HL-60 (cell line): ENCODE measurements around the gene SPRED3.

ENCODE experiments used
- DNase-seq, 2 experiments: peaks; one replicate each; pipeline ENCODE4 v3.0.0-alpha.2; 2010 to 2020; ENCODE audit warnings: low read depth in 1 of 2, low spot score in 1 of 2
- H3K27ac ChIP-seq: fragments of 250-450 bp; sonication (Bioruptor Pico); replicated peaks from 2 replicates; pipeline ENCODE4 v1.5.1; 2020; ENCODE audit warnings: mild to moderate bottlenecking, moderate library complexity
- H3K27me3 ChIP-seq: fragments of 250-450 bp; sonication (Bioruptor Pico); 2 replicates; pipeline ENCODE4 v1.5.1; 2021; ENCODE audit warnings: mild to moderate bottlenecking, moderate library complexity; ENCODE audit not compliant: insufficient read depth, poor library complexity, severe bottlenecking
- H3K4me3 ChIP-seq: replicated peaks from 2 replicates; pipeline ENCODE4 v1.5.1; 2011; ENCODE audit warnings: mild to moderate bottlenecking, control low read depth, low read length; ENCODE audit not compliant: insufficient read depth
- GABPA ChIP-seq: IDR thresholded peaks from 2 replicates; pipeline ENCODE4 v1.6.1; 2012; ENCODE audit warnings: low read depth
- POLR2AphosphoS5 ChIP-seq: IDR thresholded peaks from 2 replicates; pipeline ENCODE4 v1.6.1; 2012; ENCODE audit warnings: low read depth
- SPI1 ChIP-seq: IDR thresholded peaks from 2 replicates; pipeline ENCODE4 v1.6.1; 2012; ENCODE audit warnings: low read depth, mild to moderate bottlenecking, borderline replicate concordance
- TF ChIP-seq, protein P1 (sequence below): IDR thresholded peaks from one replicate; pipeline ENCODE4 v1.5.1; 2011; ENCODE audit warnings: low read length, control low read depth, inconsistent platforms; ENCODE audit not compliant: insufficient read depth
- TF ChIP-seq, protein P2 (sequence below): IDR thresholded peaks from 2 replicates; pipeline ENCODE4 v1.6.1; 2012; ENCODE audit warnings: low read depth; ENCODE audit not compliant: insufficient replicate concordance

The SPRED3 gene

DNA sequence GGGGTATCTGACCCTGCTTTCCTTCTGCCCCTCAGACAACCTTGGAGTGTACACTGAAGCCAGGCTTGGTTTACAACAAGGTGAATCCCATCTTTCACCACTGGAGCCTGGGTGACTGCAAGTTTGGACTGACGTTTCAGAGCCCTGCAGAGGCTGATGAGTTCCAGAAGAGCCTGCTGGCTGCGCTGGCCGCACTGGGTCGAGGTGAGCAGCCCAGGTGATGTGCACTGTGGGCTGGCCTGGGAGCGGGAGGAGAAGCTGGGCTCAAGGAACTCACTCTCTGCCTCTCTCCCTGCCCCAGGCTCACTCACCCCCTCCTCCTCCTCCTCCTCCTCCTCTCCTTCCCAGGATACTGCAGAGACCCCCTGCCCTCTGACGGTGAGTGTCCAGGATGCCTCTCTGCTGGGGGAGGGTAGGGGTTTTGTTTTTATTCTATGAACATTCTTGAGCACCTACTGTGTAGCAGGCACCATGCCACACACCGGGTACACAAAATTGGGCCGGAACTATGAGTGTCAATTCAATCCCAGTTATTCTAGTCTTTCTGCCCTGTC lies 3.5 kb downstream of the SPRED3 start:
- Histone ChIP-seq H3K4me3 (no peak overlapping the region), H3K27me3 (peaks cover 35% of the 10 kb centered on the region), H3K27ac (no peak overlapping the region)
- TF ChIP-seq SPI1 (no peak), POLR2AphosphoS5 (no peak), GABPA (no peak)
- TF ChIP-seq, protein P1, sequence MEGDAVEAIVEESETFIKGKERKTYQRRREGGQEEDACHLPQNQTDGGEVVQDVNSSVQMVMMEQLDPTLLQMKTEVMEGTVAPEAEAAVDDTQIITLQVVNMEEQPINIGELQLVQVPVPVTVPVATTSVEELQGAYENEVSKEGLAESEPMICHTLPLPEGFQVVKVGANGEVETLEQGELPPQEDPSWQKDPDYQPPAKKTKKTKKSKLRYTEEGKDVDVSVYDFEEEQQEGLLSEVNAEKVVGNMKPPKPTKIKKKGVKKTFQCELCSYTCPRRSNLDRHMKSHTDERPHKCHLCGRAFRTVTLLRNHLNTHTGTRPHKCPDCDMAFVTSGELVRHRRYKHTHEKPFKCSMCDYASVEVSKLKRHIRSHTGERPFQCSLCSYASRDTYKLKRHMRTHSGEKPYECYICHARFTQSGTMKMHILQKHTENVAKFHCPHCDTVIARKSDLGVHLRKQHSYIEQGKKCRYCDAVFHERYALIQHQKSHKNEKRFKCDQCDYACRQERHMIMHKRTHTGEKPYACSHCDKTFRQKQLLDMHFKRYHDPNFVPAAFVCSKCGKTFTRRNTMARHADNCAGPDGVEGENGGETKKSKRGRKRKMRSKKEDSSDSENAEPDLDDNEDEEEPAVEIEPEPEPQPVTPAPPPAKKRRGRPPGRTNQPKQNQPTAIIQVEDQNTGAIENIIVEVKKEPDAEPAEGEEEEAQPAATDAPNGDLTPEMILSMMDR, result no peak
- TF ChIP-seq, protein P2, sequence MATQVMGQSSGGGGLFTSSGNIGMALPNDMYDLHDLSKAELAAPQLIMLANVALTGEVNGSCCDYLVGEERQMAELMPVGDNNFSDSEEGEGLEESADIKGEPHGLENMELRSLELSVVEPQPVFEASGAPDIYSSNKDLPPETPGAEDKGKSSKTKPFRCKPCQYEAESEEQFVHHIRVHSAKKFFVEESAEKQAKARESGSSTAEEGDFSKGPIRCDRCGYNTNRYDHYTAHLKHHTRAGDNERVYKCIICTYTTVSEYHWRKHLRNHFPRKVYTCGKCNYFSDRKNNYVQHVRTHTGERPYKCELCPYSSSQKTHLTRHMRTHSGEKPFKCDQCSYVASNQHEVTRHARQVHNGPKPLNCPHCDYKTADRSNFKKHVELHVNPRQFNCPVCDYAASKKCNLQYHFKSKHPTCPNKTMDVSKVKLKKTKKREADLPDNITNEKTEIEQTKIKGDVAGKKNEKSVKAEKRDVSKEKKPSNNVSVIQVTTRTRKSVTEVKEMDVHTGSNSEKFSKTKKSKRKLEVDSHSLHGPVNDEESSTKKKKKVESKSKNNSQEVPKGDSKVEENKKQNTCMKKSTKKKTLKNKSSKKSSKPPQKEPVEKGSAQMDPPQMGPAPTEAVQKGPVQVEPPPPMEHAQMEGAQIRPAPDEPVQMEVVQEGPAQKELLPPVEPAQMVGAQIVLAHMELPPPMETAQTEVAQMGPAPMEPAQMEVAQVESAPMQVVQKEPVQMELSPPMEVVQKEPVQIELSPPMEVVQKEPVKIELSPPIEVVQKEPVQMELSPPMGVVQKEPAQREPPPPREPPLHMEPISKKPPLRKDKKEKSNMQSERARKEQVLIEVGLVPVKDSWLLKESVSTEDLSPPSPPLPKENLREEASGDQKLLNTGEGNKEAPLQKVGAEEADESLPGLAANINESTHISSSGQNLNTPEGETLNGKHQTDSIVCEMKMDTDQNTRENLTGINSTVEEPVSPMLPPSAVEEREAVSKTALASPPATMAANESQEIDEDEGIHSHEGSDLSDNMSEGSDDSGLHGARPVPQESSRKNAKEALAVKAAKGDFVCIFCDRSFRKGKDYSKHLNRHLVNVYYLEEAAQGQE, result no peak
- DNase-seq, result no peak

DNA sequence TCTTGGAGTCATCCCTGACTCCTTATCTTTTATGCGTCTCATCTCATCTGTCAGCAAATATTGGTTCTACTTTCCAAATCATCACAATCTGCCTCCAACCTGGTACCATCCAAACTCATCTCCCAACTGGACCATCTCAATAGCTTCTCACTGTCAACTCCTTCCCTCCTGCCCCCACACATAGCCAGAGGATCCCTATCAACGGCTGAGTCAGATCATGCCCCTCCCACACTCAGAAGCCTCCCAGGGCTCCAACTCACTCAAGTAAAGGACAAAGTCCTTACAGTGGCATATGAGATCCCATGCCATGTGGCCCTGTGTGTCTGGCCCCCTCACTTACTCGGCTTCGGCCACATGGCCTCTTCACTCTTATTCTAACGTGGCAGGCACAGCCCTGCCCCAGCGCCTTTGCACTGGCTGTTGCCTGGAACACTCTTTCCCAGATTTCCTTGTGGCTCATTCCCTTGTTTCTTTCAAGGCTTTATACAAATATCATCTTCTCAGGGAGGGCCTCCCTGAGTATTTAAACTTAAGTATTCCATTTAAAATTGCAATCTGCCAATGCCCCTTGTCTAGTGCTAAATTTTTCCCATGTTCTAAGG lies 4.3 kb downstream of the SPRED3 start:
- no peak for DNase-seq
- H3K27ac ChIP-seq, result no peak overlapping the region
- H3K27me3 ChIP-seq, result peaks cover 38% of the 10 kb centered on the region
- TF ChIP-seq GABPA (no peak), POLR2AphosphoS5 (no peak), SPI1 (no peak)
- TF ChIP-seq, protein P2, result no peak
- TF ChIP-seq, protein P1, result no peak
- H3K4me3 ChIP-seq, result no peak overlapping the region

DNA sequence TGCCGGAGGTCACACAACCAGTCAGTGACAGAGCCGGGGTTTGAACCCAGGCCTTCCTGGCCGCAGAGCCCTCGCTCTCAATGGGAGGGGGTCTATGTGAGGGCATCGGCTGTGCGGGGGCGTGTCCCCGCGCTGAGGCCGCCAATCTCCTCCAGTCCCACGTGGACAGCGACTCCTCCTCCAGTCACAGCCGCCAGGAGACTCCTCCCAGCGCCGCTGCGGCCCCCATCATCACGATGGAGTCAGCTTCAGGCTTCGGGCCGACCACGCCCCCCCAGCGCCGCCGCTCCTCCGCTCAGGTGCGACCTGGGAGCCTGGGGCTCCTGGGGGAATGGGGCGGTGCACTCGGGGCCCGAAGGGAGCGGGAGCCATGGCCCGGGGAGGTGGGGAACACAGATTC lies 6.0 kb downstream of the SPRED3 start:
- Histone ChIP-seq H3K27me3 (peaks cover 27% of the 10 kb centered on the region), H3K27ac (no peak overlapping the region), H3K4me3 (no peak overlapping the region)
- TF ChIP-seq, protein P1, result no peak
- TF ChIP-seq SPI1 (no peak), GABPA (no peak)
- no peak for DNase-seq
